ENCODE results near the gene POC1A.
A peak's percentile ranks its signal among the peaks of the same experiment; 100 is the strongest.

The POC1A gene

DNA sequence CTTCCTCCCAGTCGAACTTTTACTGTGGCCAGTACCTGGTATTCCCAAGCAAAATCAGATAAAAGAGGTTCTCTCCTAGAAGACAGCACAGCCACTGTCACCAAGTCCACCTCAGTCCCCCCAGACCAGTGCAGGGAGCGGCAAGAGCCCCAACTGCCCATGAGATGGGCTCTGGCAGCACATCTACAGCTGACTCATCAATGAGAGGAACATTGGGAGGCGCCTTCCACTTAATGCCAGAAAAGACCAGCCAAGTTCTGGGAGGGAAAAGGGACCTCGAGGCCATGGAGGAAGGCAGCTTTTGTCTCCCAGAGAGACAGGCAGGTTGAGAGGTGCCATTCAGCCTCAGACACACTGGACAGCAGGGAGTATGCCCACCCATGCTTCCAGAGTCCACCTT, 28.2 kb downstream of the POC1A start:
- no peak for DNase-seq

DNA sequence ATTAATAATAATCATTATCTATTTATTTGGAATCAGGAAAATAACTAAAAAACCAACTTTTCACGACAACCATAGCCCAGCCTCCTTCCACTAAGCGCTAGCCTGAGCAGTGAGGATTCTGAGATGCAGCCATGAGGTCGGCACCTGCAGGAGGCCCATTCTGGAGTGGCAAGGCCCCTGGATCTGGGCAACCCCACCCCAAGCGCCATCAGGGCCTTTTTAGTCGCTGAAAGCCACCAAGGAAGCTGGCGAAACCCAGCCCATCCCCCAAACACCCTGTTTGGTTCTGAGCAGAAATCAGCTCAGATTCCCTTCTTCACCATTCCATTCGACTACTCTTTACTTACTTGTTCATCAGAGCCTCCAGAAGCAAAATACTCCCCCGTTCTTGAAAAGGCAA, 29.5 kb downstream of the POC1A start:
- no peak for DNase-seq

DNA sequence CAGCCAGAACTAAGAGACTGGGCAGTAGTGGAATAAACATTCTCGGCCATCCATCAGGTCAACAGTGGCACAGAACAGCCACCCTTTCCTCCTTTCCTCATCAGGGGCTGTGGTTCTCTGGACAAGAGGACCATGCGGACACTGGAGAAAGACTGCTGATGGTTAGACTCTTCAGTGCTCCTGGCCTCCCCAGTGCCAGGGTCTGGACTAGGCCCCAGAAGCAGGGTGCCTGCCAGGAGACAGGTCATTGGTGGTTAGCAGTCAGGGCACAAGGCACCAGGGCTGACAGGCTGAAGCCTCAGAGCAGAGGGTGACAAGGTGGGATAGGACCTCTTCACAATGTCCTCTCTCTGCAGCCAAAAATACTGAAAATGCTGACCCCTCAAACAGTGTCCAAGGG, 30.1 kb downstream of the POC1A start:
- DNase-seq: no peak

- peak; percentile 81 for DNase-seq
Measured at GRCh38 chr3:52123106-52123725, 31.0 kb downstream of the POC1A start.

DNA sequence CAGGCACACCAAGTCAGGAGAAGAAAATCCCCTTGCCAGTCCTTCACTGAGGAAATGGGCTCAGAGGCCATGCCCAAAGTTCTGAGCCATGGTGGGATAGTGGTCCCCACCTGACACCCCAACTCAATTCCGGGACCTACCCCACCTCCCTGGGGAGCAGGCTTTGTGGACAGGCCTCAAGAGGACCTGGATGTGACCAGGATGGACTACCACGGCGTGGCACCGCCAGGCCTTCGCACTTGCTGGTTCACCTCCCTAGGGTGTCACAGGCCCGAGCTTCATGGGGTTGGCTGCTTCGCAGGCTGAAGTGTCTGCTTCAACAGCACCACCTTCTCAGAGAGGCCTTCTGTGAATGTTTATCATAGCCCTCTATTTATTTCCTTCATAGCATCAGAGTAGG, 31.7 kb downstream of the POC1A start:
- no peak for DNase-seq

DNA sequence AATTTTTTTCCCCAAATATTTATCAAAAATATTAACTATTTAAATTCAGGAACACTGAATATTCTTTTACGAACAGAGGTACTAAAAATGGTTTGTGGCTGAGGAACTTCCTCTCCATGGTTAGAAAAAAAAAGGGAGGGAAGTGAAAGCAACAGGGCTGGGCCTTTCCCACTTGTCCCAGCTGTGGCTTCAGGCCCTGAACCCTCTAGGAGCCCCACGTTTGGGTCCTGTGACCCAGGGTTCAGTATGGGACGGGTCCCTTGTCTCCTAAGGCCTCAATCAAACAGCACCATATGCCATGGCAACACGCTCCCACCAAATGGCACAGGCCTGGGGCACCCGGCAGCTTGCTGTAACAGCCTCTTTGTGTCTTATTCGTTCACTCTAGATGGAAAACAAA, 32.4 kb downstream of the POC1A start:
- no peak for DNase-seq

DNA sequence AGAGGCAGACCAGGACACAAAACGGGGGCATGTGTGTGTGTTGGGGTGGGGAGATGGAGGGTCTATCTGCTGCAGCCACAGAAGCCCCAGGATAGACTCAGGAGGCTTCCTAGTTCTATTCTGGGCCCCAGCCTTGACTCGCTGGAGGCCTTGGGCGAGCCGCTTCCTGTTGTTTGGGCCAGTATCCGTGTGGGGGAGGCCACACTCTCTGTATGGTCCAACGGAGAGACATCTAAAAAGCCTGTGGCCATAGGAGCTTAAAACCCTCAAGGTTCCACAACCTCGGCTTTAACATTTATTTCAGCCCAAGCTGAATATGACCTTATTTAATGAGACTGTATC, 32.8 kb downstream of the POC1A start:
- DNase-seq: no peak

- no peak for DNase-seq
Measured at GRCh38 chr3:52120556-52121463, 33.4 kb downstream of the POC1A start.

- DNase-seq: no peak
Measured at GRCh38 chr3:52119826-52120225, 34.4 kb downstream of the POC1A start.

GRCh38 chr3:52119099-52119498, 35.1 kb downstream of the POC1A start:
- no peak for DNase-seq

DNA sequence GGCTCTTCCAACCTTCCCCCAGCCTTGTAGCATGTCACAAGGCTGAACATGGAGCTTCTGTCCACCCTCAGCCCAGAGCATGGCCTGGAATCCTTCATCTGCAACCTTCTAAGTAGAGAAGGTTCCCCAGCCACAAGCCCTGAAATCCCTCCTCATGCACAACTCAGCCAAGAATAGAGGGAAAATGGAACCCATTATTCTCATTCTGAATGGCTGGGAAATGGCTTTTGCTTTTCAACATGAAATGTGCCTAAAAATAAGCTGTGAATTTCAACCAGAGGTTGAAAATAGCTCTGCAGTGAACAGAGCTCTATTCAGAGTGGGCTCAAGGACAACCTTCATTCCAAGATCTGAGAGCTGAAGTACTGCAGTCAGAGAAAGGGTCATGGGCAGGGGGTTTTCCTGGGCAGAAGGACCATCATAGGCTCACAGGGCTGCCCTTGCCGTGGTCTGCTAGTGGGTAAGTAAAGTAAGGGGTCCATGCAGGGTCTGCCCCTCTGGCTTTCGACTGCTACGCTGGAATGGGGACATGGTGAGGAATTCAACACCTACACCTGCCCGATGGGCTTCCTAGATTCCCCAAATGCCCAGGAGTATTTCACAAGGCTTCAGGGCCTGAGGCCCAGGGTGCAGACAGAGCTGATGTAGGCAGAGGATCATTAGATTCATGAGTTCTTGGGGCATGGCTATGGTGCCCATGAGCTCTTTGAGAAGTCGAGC, 35.9 kb downstream of the POC1A start:
- no peak for DNase-seq

DNA sequence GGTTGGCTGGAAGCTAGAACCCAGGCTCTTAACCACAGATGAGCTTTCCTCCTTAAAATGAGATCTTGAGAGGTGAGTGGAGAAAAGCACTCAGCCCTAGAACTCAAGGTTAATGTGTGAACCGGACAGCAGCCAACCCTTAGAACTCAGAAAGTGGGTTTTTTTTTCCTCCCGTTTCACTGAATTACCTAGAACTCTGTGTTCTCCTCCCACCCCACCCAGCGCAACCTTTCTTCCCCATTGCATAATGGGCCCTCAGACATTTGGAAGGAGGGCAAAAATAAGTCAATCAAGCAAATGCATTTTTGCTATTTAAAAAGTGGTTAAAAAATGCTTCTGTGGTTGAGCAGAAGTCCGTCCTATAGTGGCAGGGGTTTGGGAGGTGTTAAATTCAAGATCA, 36.7 kb downstream of the POC1A start:
- DNase-seq: no peak

- no peak for DNase-seq
Measured at GRCh38 chr3:52112056-52112455, 42.2 kb downstream of the POC1A start.

DNA sequence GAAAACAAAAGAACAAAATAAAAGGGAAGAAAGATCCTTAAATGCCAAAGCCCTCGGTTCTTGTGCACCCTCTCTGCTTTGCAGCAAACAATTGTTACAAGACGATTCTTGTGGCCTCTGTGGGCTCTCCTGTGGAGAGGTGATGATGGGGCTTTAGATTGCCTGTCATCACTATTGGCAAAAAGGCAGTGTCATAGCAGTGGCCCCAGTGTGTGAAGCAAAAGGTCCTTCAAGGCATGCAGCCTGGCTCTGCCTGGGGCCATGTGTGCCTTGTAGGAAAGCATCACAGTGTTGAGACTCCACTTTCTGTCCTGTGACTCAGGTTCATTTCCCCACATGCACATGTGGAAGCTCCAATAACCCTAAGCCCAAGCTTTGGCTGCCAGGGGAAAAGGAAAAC, 43.7 kb downstream of the POC1A start:
- no peak for DNase-seq

DNA sequence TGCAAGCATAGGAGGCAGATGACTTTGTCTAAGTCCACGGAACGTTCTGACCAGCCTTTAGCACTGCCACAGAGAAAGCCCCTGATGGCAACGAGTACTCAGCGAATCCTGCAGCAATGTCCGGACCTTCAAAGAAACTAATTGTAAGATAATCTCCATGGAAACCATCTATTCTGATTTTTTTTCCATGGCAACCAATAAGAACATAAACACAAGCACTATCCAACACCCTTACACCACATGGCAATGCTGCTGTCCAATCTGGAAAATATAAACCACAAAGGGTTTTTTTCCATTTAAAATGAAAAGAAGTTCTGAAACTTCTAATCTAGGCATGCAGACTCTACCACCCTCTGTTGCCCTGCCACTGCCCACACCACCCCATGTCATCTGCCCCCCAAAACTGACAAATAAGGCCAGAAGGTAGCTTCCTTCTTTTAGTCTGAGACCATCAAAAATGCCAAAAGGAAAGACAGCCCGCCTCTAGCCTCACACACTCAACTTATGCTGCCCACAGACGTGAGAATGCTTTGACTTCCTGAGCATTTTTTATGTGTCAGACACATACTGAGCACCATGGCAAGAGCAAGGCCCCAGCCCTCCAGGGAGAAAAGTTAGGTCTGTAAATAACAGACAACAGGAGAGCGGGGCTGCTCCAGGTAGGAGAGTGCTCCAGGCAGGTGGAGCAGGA, 44.5 kb downstream of the POC1A start:
- DNase-seq: no peak

GRCh38 chr3:52108302-52109232, 45.7 kb downstream of the POC1A start:
- no peak for DNase-seq

- no peak for DNase-seq
Measured at GRCh38 chr3:52106951-52107611, 47.1 kb downstream of the POC1A start.

GRCh38 chr3:52104684-52105640, 49.3 kb downstream of the POC1A start:
- DNase-seq: no peak

- DNase-seq: no peak
Measured at GRCh38 chr3:52102934-52103333, 51.3 kb downstream of the POC1A start.

DNA sequence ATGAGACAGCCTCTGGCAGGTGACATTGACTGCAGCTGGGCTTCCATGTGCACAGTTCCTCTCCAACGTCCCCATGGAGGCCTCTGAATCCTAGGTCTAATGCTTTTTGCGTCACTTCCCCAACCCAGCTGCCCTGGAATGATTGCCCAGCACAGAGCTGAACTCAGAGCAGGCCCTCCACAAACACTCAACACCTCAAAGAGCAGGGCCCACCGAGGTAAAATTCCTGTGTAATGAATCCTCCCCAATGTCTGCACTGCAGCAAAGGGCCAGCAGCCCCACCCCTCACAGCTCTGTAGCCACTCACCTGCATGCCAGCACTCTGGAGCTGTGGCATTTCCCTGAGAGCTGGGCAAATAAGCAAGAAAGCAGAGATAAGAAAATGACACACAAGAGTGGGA, 55.2 kb downstream of the POC1A start:
- no peak for DNase-seq
